Urothelium cell line (cell line): ENCODE measurements around the gene UQCRHL.
"Not testable (repeated sequence)": the region's sequence is repeated elsewhere in the genome, so short reads cannot be mapped to it uniquely, and the experiment has no call there.

Experiments
- DNase-seq: peaks from one replicate; pipeline ENCODE4 v3.0.0; 2011; ENCODE audit warnings: low spot score, mixed read lengths
- FAIRE-seq: peaks from 2 replicates; lab custom pipeline; 2011; peaks lifted over from hg19 to GRCh38; lab: Jason Lieb, UNC

Gene UQCRHL

DNA sequence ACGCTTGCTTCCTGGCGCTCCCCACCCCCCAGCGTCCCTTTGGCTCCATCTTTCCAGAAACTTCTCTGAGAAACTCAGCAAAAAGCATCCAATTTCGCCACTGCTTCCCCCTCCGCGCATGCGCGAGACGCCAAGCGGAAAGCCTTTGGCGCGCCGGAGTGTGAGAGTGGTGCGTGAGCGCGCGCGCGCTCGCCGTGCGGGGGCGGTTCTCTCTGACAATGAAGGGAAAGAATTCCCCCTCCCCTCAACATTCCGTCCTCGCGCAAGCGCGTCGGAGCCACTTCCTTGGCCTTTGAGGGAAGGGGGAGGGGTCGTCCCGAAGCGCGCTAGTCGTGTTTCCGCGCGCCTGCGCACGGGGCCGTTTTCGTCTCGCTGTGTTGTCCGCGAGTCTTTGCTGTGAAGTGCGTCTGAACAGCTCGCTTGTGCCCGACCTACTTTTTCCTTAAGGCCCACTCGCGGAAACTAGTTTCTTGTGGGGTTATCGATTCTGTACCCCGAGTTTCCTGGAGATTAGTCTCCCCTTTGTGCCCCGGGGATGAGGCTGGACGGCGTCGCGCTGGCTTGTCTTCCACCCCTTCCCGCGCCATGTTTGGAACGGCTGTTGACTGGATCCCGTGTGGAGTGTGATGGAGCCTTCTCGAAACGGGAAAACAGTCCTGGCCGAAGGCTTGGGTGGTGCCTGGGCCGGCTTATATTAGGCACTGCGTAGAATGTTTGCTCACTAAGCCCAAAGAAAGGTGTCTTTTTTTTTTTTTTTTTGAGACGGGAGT lies 28.5 kb upstream of the UQCRHL start:
- DNase-seq (peak; percentile 90), FAIRE-seq (no peak)

DNA sequence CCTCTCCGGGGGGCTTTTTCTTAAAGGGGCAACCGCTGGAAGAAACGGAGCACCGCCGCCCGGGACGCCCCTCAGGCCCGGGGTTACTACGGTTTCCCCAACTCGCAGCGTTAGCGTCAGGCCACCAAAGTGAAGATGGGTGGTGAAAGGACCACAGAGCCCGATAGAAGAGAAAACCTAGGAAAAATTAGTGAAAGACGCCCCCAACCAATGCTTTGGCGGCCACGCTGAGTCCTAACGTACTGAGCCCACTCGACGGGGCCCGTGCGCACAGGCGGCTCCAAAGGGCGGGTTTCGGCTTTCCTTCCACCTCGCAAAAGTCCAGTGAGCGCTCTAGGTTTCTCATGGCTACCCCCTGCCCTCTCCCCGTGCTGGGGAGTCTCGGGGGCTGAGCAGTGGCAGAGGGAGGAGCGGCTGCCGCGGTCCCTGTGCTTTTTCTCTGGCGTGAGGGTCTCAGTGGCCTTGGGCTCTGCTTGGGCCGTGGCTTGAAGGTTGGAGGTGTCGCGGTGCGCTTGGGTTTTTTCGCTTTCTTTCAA lies 27.8 kb upstream of the UQCRHL start:
- FAIRE-seq (no peak), DNase-seq (no peak)

DNA sequence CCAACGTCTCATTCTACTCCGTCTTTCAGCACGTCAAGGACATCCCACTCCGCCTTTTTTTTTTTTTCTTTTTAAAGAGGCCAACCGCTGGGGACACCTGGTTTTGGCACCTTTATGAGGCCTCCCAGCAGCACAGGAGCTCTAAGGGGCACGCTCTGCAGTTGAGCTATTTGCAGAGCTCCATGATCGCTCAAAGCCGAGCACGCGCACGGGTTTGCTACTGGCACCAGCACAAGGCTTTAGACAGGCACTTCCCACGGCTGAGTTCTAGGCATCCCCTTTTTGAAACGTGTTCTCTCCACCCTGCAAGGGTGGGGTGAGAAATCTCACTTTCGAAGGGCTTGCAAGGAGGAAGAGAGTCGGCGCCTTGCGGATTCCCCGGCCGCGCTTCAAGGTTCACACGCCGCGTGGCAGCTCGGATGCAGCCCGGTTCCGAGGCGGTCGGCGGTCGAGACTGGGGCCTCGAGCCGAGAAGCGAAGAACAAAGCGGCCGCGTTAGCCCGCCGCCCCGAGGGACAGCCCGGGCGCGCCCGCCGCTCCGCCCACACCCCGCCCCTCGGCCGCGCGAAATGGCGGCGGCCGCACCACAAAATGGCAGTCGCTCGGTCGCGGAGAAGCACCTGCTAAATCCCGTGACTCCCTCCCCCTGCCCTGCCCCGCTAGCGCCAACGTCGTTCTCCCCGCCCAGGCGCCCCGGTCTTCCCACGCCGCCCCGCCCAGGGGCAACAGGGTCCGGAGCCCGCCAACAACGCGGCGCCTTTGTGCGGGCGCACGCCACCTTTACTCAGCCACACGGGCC lies 27.2 kb upstream of the UQCRHL start:
- FAIRE-seq (peak; percentile 40), DNase-seq (peak; percentile 79)

DNA sequence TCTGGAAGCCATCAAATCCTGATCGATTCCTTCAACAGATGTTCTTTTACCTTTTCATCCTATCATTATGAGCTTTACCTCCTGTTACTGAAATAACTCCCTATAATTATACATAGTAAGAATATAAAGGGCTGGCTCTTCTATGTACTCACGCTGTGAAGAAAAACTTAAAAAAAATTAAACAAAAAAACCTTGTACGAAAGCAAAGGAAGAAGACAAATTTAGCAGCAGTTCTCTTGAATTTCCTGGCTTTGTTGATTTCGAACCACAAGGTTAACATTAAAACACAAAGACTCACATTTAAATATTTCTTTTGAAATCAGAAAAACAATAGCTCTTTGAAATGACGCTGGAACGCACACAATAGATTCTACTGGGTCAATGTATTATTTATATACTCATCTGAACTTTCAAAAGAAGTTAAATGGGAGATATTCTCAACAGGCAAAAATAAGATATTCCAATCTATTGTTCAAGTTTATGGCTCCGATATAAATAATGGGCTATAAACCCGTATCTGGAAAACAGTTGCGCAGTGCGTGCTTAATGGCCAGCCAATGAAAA lies 26.5 kb upstream of the UQCRHL start:
- FAIRE-seq, result no peak
- DNase-seq, result no peak

DNA sequence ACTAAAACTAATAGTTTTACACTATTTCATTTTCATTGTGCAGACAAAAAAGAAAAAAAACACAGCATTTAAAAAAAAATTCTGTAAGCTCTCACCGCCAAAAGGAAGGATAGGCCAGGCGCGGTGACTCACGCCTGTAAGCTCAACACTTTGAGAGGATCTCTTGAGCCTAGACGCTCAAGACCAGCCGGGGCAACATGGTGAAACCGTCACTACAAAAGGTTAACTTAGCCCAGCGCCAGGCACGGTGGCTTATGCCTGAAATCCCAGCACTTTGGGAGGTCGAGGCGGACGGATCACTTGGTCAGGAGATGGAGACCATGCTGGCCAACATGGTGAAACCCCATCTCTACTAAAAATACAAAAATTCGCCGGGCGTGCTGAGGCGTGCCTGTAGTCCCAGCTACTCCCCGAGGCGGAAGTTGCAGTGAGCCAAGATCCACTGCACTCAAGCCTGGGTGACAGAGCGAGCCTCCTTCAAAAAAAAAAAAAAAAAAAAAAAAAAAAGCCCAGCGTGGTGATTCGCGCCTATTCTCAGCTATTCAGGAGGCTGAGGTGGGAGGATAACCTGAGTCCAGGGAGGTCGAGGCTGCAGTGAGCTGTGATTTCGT lies 25.7 kb upstream of the UQCRHL start:
- no peak for FAIRE-seq
- peak; percentile 35 for DNase-seq

DNA sequence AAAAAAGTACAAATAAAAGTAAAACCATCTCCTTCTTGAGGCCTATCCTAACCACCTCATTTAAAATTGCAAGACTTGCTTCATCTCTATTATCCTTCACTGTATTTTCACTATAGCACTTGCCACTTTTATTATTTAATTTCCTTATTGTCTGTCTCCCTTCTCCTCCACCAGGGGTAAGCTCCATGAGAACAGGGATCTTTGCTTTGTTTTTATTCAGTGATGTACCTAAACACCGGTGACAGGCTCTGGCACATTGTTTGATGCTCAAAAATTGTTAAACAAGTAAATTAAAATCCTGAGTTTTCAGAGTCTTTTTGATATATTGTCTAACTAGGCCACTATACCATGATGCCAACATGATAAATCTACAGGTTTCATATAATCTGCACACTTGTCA lies 22.8 kb upstream of the UQCRHL start:
- no peak for DNase-seq
- FAIRE-seq, result no peak

DNA sequence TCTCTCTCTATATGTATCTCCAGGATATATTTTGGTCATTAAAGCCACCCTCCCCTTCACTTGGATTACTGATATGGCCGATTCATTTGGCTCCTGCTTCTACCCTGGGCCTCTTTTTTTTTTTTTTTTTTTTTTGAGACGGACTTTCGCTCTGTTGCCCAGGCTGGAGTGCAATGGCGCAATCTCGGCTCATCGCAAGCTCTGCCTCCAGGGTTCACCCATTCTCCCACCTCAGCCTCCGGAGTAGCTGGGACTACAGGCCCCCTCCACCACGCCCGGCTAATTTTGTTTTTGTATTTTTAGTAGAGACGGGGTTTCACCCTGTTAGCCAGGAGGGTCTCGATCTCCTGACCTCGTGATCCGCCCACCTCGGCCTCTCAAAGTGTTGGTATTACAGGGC lies 21.5 kb upstream of the UQCRHL start:
- FAIRE-seq, DNase-seq: not testable (repeated sequence)

DNA sequence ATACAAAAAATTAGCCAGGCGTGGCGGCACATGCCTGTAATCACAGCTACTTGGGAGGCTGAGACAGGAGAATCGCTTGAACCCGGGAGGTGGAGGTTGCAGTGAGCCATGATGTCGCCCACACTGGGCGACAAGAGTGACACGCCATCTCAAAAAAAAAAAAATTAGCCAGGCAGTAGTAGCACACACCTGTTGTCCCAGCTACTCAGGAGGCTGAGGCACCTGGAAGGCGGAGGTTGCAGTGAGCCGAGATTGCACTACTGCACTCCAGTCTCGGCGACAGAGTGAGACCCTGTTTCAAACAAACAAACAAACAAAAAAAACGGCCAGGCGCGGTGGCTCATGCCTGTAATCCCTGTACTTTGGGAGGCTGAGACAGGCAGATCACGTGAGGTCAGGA lies 20.1 kb upstream of the UQCRHL start:
- not testable (repeated sequence) for FAIRE-seq, DNase-seq

DNA sequence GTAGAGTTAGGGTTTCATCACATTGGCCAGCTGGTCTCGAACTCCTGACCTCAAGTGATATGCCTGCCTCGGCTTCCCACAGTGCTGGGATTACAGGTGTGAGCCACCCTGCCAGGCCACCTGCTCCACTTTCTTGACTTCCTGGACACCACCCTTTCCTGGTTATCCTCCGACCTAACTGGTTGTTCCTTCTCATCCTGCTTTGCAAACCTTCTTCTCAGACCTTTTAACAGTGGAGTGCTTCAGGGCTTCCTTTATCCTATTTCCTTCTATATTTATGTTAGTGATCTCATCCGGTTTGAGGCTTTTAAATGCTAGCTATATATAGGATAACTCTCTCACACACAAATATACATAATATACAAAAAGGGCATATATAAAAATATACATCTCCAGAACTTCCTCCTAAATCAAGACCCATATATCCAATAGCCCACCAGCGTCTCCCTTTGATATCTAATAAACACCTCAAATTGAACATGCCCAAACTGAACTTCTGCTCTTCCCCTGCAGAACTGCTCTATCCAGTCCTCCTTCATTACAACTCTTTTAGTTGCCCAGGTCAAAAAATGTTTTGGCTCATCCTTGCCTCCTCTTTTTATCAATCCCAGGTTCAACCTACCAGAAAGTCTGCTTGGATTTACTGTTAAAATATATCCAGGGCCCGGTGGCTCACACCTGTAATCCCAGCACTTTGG lies 19.5 kb upstream of the UQCRHL start:
- no peak for DNase-seq
- FAIRE-seq, result no peak

DNA sequence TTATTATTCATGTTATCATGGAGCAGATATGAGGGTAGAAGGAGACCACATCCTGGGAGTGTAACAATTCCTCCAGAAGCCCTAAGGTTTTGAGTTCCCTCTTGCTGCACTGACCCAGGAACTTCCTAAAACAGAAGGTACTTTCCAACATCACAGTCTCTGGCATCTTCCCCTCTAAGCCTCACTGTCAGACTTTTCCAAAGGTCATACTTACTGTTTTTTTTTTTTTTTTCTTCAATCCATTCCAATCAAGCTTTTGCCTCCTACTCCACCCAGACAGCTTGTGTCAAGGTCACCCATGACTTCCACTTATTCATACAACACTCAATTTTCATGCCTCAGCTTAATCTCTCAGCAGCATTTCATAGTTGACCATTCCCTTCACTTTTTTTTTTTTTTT lies 18.4 kb upstream of the UQCRHL start:
- no peak for DNase-seq
- no peak for FAIRE-seq

DNA sequence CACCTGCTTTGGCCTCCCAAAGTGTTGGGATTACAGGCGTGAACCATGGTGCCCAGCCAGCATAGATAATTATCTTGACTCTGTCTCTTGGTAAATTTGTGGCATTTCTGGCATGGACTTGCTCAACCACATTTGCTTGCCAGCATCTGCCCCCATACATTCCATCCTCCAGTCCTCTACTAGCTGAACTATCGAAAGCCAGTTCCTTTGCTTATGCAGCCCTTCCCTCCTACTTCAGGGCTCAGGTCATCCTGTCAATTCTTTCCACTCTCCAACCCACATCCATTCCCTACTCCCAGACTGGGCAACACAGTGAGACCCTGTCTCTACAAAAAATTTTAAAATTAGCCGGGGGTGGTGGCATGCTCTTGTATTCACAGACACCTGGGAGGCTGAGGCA lies 13.0 kb upstream of the UQCRHL start:
- DNase-seq (no peak), FAIRE-seq (no peak)

DNA sequence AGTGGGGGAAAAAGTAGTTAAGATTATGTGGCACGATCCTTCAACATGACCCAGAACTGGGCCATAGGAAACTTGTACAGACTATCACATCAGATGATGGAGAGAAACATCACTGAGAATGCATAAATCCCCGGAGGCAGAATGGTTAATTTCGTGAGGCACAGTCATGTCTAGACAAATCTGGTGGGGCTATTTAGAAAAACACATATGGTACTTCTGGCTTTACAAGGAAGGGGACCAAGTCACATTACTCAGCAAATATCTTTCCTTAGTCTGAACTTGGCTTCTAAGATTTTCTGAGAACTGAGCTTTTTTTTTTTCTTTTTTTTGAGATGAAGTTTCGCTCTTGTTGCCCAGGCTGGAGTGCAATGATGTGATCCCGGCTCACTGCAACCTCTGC lies 9.2 kb upstream of the UQCRHL start:
- DNase-seq (no peak), FAIRE-seq (no peak)

DNA sequence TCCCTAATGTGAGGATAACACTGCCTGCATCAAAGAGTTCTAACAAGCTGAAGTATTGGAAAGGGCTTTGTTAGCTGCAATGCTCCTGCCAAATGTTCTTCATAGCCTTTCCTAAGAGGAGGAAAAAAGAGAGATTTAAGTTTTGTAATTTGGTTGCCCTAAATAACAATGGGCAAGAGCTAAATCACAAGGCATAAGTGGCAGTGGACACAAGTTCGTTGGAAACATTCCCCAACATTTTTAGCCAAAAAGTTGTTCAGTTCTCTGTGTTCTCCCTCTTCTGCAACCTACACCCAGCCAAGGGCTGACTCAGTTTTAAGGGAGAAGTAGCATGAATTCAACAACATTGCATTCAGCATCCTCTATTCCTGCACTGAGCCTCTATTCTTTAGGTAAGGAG lies 2.6 kb upstream of the UQCRHL start:
- FAIRE-seq (no peak), DNase-seq (no peak)

DNA sequence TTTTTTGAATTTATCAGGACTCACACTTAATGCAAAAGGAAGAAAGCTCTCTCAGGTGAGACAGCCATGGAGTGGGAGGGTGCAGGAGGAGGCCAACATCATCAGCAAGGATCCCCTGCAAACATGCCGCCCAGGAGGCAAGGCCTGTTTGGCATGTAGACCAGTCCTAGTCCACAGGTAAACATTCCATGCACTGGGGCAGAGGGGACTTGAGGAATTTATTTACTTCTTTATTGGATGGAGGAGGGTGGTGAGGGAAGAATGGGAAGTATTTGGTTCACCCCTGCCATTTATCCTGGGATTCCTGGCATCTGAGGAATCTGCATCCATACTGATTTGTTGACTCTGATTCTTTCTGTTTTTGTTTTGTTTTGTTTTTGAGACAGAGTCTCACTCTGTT lies 1.5 kb upstream of the UQCRHL start:
- FAIRE-seq (no peak), DNase-seq (no peak)

DNA sequence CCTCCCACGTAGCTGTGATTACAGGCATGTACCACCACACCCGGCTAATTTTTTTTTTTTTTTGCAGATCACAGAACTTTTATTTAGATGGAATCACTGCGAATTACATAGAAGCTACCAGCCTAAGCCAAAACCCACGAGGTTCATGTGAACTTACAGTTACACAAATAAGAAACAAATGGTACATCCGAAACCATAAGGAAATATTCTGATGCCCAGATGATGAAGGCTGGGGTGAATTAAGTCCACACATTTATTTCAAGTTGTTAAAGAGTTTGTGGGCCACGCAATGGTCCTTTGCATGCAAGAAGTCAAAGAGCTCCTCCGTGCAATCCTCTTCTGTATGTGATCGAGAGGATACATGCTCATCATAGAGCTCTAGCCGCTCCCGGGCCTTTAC lies 328 bp downstream of the UQCRHL start:
- peak; percentile 5 for FAIRE-seq

DNA sequence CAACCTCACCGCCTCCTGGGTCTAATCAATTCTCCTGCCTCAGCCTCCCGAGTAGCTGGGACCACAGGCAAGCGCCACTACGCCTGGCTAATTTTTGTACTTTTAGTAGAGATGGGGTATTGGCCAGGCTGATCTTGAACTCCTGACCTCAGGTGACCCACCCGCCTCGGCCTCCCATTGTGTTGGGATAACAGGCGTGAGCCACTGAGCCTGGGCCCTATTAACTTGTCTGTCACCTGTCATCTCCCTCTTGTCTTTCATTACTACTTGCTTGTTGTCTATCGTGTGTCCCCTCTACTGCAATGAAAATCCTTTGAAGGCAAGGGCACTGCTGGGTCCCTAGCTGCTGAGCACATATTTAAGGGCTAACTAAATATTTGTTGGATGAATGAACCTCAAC lies 3.4 kb downstream of the UQCRHL start:
- no peak for FAIRE-seq
- no peak for DNase-seq

More for the DNA sequence above, 328 bp downstream of the UQCRHL start:
- no peak for DNase-seq

DNA sequence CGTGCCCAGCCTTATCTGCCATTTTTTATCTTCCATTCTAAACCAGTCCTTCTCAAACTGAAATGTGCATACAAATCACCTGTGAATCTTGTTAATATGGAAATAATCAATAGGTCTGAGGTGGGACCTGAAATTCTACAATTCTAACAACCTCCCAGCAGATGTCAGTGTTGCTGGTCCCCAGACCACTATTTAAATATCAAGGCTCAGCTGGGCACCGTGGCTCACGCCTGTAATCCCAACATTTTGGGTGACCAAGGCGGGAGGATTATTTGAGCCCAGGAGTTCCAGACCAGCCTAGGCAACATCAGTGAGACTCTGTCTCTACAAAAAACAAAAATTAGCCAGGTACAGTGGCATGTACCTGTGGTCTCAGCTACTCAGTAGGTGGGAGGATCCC lies 4.1 kb downstream of the UQCRHL start:
- DNase-seq (no peak), FAIRE-seq (no peak)

DNA sequence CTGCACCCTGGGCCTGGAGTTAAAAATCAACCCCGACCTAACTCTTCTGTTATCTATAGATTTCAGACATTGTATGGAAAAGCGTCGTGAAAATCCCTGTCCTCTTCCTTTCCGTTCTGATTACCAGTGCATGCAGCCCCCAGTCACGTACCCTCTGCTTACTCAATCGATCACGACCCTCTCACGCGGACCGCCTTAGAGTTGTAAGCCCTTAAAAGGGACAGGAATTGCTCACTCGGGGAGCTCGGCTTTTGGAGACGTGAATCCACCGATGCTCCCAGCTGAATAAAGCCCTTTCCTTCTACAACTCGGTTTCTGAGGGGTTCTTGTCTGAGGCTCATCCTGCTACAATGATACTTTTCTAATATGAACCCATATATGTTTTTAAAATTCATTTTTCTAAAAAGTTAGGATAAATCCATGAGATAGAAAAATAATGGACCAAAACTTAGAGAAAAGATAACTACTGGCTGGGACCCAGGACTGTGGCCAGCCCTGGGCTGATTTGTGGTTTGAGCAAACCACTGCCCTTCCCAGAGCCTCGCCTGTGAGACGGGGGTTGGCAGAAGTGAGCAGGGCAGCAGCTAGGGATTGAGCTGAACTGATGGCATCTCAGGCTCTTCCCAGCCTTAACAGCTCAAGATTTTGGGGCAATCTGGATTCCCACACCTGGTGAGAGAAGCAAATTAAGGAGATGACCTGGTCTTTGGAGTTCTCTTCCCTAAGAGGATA lies 5.0 kb downstream of the UQCRHL start:
- DNase-seq (peak; percentile 43), FAIRE-seq (no peak)

DNA sequence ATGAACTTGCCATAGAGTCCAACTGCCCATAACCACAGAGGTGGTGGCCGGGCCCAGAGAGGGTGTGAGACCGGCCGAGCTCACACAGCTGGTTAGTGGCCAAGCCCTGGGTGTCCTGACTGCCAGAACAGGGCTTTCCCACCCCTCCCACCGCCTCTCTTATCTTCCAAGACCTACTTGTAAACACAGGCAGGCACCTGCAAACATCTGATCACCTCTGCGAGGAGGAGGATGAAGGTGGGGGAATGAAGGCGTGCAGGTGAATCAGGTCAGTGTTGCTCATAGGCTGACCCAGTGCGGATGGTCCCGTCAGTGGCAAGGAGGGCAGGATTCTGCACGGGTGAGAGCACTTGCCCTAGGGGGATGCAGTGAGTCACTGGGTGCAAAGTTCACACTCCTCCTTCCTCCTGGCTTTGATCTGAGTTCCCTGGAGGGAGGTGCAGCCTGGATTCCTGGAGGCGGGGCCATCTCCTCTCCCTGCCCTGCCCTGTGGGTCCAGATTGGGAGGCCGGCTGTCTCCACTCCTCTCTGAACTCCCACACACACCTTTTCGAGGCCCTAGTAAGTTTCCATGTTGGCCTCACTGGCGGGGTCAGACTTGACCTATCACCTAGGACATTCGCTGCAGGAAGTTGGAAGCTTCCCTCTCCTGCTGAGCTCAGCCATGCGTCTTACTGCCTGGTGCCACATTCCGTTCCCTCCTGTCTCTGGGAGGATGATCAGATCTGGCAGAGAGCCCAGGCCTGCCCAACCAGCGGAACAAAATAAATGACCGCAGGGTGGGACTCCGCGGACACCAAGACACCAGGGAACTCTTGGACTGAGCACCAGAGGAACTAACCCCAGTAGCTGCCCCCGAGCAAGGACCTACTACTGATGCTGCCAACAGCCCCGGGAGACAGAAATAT lies 7.3 kb downstream of the UQCRHL start:
- DNase-seq, result peak; percentile 83
- FAIRE-seq, result peak; percentile 5
